AG09319 (cell line): ENCODE results near the gene CALHM5.

ENCODE experiments used
- DNase-seq: peaks from one replicate; pipeline ENCODE4 v3.0.0-alpha.2; 2010; ENCODE audit warnings: low read depth; ENCODE audit errors: extremely low read depth
- CTCF ChIP-seq: IDR thresholded peaks from 2 replicates; pipeline ENCODE4 v1.5.1; 2011; ENCODE audit warnings: low read depth, mild to moderate bottlenecking, inconsistent platforms, low read length, moderate library complexity

Gene CALHM5

DNA sequence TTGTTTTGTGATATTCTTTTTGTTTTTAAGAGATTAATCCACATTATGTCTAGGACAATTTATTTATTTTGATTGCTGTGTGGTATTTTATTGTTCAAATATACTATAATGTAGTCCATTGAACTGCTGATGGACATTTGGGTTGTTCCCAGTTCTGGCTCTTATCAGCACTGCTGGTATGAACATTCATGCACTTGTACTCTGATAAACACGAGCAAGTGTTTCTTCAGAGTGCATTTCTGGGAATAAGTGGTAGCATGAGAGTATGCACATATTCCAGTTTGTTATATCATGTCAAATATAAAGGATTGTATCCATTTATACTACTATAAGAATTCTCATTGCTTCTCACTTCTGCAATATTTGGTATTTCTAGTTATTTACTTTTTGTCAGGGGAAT lies 43.1 kb upstream of the CALHM5 start:
- DNase-seq: no peak
- TF ChIP-seq CTCF: no peak

- DNase-seq: no peak
Measured at GRCh38 chr6:116471531-116471930, 39.9 kb upstream of the CALHM5 start.

GRCh38 chr6:116472706-116473105 lies 38.7 kb upstream of the CALHM5 start:
- no peak for DNase-seq
- no peak for TF ChIP-seq CTCF

More at GRCh38 chr6:116471531-116471930, 39.9 kb upstream of the CALHM5 start:
- TF ChIP-seq CTCF: no peak

GRCh38 chr6:116475141-116475540 lies 36.3 kb upstream of the CALHM5 start:
- no peak for TF ChIP-seq CTCF
- DNase-seq: no peak

DNA sequence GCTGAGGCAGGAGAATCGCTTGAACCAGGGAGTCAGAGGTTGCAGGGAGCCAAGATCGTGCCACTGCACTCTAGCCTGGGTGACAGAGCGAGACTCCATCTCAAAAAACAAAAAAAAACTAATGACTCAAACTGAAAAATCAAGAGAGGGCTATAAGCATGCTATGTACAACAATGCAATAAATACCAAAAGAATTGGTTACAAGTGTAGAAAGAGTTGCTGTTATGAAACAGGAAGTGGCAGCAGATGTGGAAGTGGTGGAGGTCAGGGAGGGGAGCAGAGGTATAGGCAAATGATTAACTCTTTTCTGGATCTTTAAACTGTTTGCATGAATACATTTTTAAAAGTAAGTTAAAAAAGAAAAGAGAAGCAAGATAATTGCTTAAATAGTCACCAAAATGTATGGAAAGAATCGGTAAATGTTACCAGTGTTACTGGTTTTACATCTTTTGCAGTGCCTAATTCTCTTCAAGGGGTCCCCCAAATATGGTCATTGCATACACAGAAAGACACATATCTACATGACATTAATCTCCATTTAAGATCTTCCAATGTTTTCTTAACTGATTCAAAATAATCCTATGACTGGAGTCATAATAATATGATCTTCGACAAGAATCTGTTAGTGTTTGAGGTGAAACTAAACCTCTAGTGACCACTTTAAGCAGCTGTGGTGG lies 35.3 kb upstream of the CALHM5 start:
- TF ChIP-seq CTCF: no peak
- DNase-seq: no peak

DNA sequence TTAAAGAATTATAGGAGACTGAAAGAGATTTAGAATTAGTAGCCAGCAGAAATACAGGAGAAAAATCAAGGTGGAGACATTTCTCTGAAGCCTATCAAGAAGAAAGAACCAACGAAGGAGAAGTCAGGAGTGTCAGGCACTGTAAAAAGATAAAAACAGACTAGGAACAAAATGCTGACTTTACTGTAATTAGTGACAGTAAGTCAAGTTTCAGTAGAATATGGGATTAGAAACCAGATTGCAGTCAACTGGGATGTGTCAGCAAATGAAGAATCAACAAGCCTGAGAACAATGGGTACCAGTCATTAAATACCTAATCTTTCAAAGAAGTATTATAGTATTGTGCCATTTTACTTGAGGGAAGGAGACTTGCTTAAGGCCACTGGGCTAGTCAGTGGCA lies 28.7 kb upstream of the CALHM5 start:
- DNase-seq: no peak
- TF ChIP-seq CTCF: no peak

- no peak for TF ChIP-seq CTCF
- DNase-seq: no peak
Measured at GRCh38 chr6:116483616-116484015, 27.8 kb upstream of the CALHM5 start.
